NCI-H345 (cell line): ENCODE results near the gene YTHDC2.

Experiments
- DNase-seq: peaks from one replicate; lab custom pipeline; 2025; lab: John Stamatoyannopoulos, UW

Gene YTHDC2

GRCh38 chr5:113520429-113520828, 6.9 kb downstream of the YTHDC2 start:
- DNase-seq: no peak

GRCh38 chr5:113520899-113521298, 7.4 kb downstream of the YTHDC2 start:
- DNase-seq: no peak

GRCh38 chr5:113523168-113523567, 9.7 kb downstream of the YTHDC2 start:
- no peak for DNase-seq

GRCh38 chr5:113524927-113525326, 11.4 kb downstream of the YTHDC2 start:
- no peak for DNase-seq

- no peak for DNase-seq
These were observed 12.9 kb downstream of the YTHDC2 start for GRCh38 chr5:113526421-113526820.

GRCh38 chr5:113527746-113528145, 14.3 kb downstream of the YTHDC2 start:
- DNase-seq: no peak

GRCh38 chr5:113531481-113532159, 18.1 kb downstream of the YTHDC2 start:
- no peak for DNase-seq

- no peak for DNase-seq
These were observed 24.8 kb downstream of the YTHDC2 start for GRCh38 chr5:113538313-113538712.

GRCh38 chr5:113546703-113547183, 33.2 kb downstream of the YTHDC2 start:
- no peak for DNase-seq

GRCh38 chr5:113548396-113548795, 34.9 kb downstream of the YTHDC2 start:
- DNase-seq: no peak

GRCh38 chr5:113552137-113552536, 38.6 kb downstream of the YTHDC2 start:
- no peak for DNase-seq

GRCh38 chr5:113552620-113553019, 39.1 kb downstream of the YTHDC2 start:
- DNase-seq: no peak

- DNase-seq: no peak
These were observed 49.4 kb downstream of the YTHDC2 start for GRCh38 chr5:113562828-113563400.

- DNase-seq: no peak
These were observed 55.9 kb downstream of the YTHDC2 start for GRCh38 chr5:113569396-113569795.

- DNase-seq: no peak
These were observed 59.2 kb downstream of the YTHDC2 start for GRCh38 chr5:113572716-113573115.

- no peak for DNase-seq
These were observed 60.9 kb downstream of the YTHDC2 start for GRCh38 chr5:113574417-113574816.

GRCh38 chr5:113575074-113575473, 61.6 kb downstream of the YTHDC2 start:
- no peak for DNase-seq

- DNase-seq: no peak
These were observed 64.6 kb downstream of the YTHDC2 start for GRCh38 chr5:113578091-113578490.

GRCh38 chr5:113581388-113581787, 67.9 kb downstream of the YTHDC2 start:
- DNase-seq: no peak

GRCh38 chr5:113598150-113598549, 84.7 kb downstream of the YTHDC2 start:
- DNase-seq: no peak

- no peak for DNase-seq
These were observed 85.4 kb downstream of the YTHDC2 start for GRCh38 chr5:113598926-113599325.

- no peak for DNase-seq
These were observed 86.9 kb downstream of the YTHDC2 start for GRCh38 chr5:113600255-113600905.

GRCh38 chr5:113601423-113601822, 87.9 kb downstream of the YTHDC2 start:
- DNase-seq: no peak
